Body of pancreas (tissue), 4 donors: Measurements from ENCODE around the gene PTPRJ. TPM values are rescaled to one million over a fixed set of nuclear protein-coding genes. Genes with fewer than 3 reads are reported as not detected.

Experiments
- ATAC-seq: fragments of 150-250 bp; one replicate; pipeline ENCODE4 v1.9.1; 2016
- DNase-seq, 4 donors: peaks; one replicate each; pipeline ENCODE4 v3.0.0-alpha.2; 2019
- H3K27ac ChIP-seq, 4 donors: fragments of 200-600 bp; sonication (generic); 1 replicate in 3 of 4; 2 replicates in 1 of 4; pipeline versions ENCODE4 v1.5.1 to v1.6.1; 2016 to 2019; ENCODE audit warnings: mild to moderate bottlenecking in 1 of 4, mixed read lengths in 1 of 4, moderate library complexity in 1 of 4
- H3K27me3 ChIP-seq, 2 donors: fragments of 200-600 bp; sonication (generic); one replicate each; pipeline ENCODE4 v1.6.0; 2016; ENCODE audit warnings: mild to moderate bottlenecking in 1 of 2
- H3K36me3 ChIP-seq, 2 donors: fragments of 200-600 bp; sonication (generic); replicated peaks in 1 of 2; 2 replicates each; pipeline ENCODE4 v1.5.1; 2016; ENCODE audit warnings: low read depth in 2 of 2; ENCODE audit not compliant: insufficient read depth in 1 of 2
- H3K4me1 ChIP-seq: fragments of 200-600 bp; sonication (generic); one replicate; pipeline ENCODE4 v1.6.0; 2016
- H3K4me3 ChIP-seq, 2 donors: fragments of 200-600 bp; sonication (generic); 1 replicate in 1 of 2; 2 replicates in 1 of 2; pipeline ENCODE4 v1.5.1; 2016 to 2019
- H3K9me3 ChIP-seq, 3 donors: fragments of 200-600 bp; sonication (generic); 1 replicate in 2 of 3; 2 replicates in 1 of 3; pipeline ENCODE4 v1.5.1; 2016
- CTCF ChIP-seq, 7 experiments: fragments of 450-650 bp in 4 of 7; fragments of 200-600 bp in 3 of 7; sonication (generic) in 3 of 7; IDR thresholded peaks; one replicate each; pipeline ENCODE4 v1.5.1; 2016 to 2019; ENCODE audit warnings: antibody characterized with exemption in 7 of 7
- POLR2A ChIP-seq, 3 donors: fragments of 450-650 bp; IDR thresholded peaks; one replicate each; pipeline ENCODE4 v1.6.1; 2016; ENCODE audit warnings: antibody characterized with exemption in 3 of 3, mild to moderate bottlenecking in 2 of 3
- WGBS, 2 donors: methylation state at CpG; one replicate each; pipeline ENCODE4 v1.1.5; 2017; 5-methylcytosine and 5-hydroxymethylcytosine counted together
- intact Hi-C: fragments of 100-400 bp; cut with DNase I; formaldehyde crosslinking; loops from one replicate; pipeline ENCODE4 v1.15.1; 2023
- total RNA-seq, 2 donors: library from RNA; depleted of rRNA; stranded (reverse); fragments of >200 nt; gene quantifications; one replicate each; pipeline ENCODE4 v1.1.0, GENCODE V29; 2016

Gene PTPRJ
- total RNA-seq, 2 donors from 2014 or later: 10.9 to 17.1 TPM

GRCh38 chr11:47967577-47968525 lies 12.5 kb upstream of the PTPRJ start:
- H3K36me3 ChIP-seq: no peaks in the 10 kb centered on the region
- WGBS, 2 donors: 77 to 79% methylated on average over 9 of the region's 9 CpGs
- H3K4me1 ChIP-seq: no peaks in the 10 kb centered on the region
- no peaks in the 10 kb centered on the region for H3K9me3 ChIP-seq
- intact Hi-C loops: no loop called here
- H3K4me3 ChIP-seq: no peak overlapping the region
- DNase-seq: no peak
- H3K27me3 ChIP-seq: no peaks in the 10 kb centered on the region
- TF ChIP-seq POLR2A (IDR thresholded peaks at IDR 0.05) (no peak), CTCF (IDR thresholded peaks at IDR 0.05) (no peak)
- no peak overlapping the region for H3K27ac ChIP-seq
- ATAC-seq: no peak

GRCh38 chr11:47969401-47969800 lies 11.0 kb upstream of the PTPRJ start:
- intact Hi-C loops: no loop called here
- H3K4me1 ChIP-seq: no peaks in the 10 kb centered on the region
- H3K36me3 ChIP-seq: no peaks in the 10 kb centered on the region
- ATAC-seq (no peak), DNase-seq (no peak)
- TF ChIP-seq CTCF (IDR thresholded peaks at IDR 0.05) (no peak), POLR2A (IDR thresholded peaks at IDR 0.05) (no peak)
- no peak overlapping the region for H3K4me3 ChIP-seq
- no peaks in the 10 kb centered on the region for H3K9me3 ChIP-seq
- WGBS, 2 donors: 87 to 96% methylated on average over 8 of the region's 8 CpGs
- no peaks in the 10 kb centered on the region for H3K27me3 ChIP-seq
- no peak overlapping the region for H3K27ac ChIP-seq

GRCh38 chr11:47971501-47971900 lies 8.9 kb upstream of the PTPRJ start:
- no peaks in the 10 kb centered on the region for H3K4me1 ChIP-seq
- no peaks in the 10 kb centered on the region for H3K36me3 ChIP-seq
- DNase-seq (no peak), ATAC-seq (no peak)
- H3K27ac ChIP-seq: no peak overlapping the region
- no peak overlapping the region for H3K4me3 ChIP-seq
- WGBS, 2 donors: 89 to 100% methylated on average over 3 to 4 of the region's 4 CpGs
- TF ChIP-seq POLR2A (IDR thresholded peaks at IDR 0.05): no peak
- no peak for TF ChIP-seq CTCF (IDR thresholded peaks at IDR 0.05)
- H3K27me3 ChIP-seq: no peaks in the 10 kb centered on the region
- H3K9me3 ChIP-seq: no peaks in the 10 kb centered on the region
- intact Hi-C loops: no loop called here

GRCh38 chr11:47973173-47973572 lies 7.2 kb upstream of the PTPRJ start:
- TF ChIP-seq CTCF (IDR thresholded peaks at IDR 0.05) (no peak), POLR2A (IDR thresholded peaks at IDR 0.05) (no peak)
- H3K27ac ChIP-seq: no peak overlapping the region
- ATAC-seq (no peak), DNase-seq (no peak)
- no peaks in the 10 kb centered on the region for H3K27me3 ChIP-seq
- 93 to 96% methylated on average over 4 of the region's 4 CpGs for WGBS, 2 donors
- H3K4me1 ChIP-seq: no peaks in the 10 kb centered on the region
- intact Hi-C loops: no loop called here
- H3K4me3 ChIP-seq: no peak overlapping the region
- H3K9me3 ChIP-seq: no peaks in the 10 kb centered on the region
- no peaks in the 10 kb centered on the region for H3K36me3 ChIP-seq

- Histone ChIP-seq H3K36me3 (no peaks in the 10 kb centered on the region), H3K27me3 (no peaks in the 10 kb centered on the region), H3K4me1 (peaks cover 11% of the 10 kb centered on the region), H3K27ac (no peak overlapping the region), H3K9me3 (no peaks in the 10 kb centered on the region), H3K4me3 (no peak overlapping the region)
- ATAC-seq (no peak), DNase-seq (no peak)
- intact Hi-C loops: no loop called here
- no peak for TF ChIP-seq POLR2A (IDR thresholded peaks at IDR 0.05)
- TF ChIP-seq CTCF (IDR thresholded peaks at IDR 0.05): no peak
- 53 to 62% methylated on average over 2 of the region's 2 CpGs for WGBS, 2 donors
Measured at GRCh38 chr11:47976931-47977330, 3.4 kb upstream of the PTPRJ start.
